GM21515 (cell line): ENCODE measurements around the gene IL13RA1.
"Not testable (repeated sequence)": the region's sequence is repeated elsewhere in the genome, so short reads cannot be mapped to it uniquely, and the experiment has no call there.

Source experiments
- ATAC-seq: cut with Tn5 transposase; IDR thresholded peaks from one replicate; pipeline ENCODE4 v1.9.1; 2021; ENCODE audit not compliant: unreplicated experiment

IL13RA1 gene

GRCh38 chrX:118772051-118772450 is 44.6 kb downstream of the IL13RA1 start:
- no peak for ATAC-seq

GRCh38 chrX:118773782-118774181 is 46.4 kb downstream of the IL13RA1 start:
- no peak for ATAC-seq

GRCh38 chrX:118779581-118779980 is 52.2 kb downstream of the IL13RA1 start:
- ATAC-seq, result no peak

- ATAC-seq, result no peak
These were observed 53.1 kb downstream of the IL13RA1 start for GRCh38 chrX:118780509-118780908.

- ATAC-seq, result no peak
These were observed 53.5 kb downstream of the IL13RA1 start for GRCh38 chrX:118780911-118781310.

- ATAC-seq, result no peak
These were observed 68.3 kb downstream of the IL13RA1 start for GRCh38 chrX:118795528-118796280.

- no peak for ATAC-seq
These were observed 75.5 kb downstream of the IL13RA1 start for GRCh38 chrX:118802857-118803256.

- no peak for ATAC-seq
These were observed 80.0 kb downstream of the IL13RA1 start for GRCh38 chrX:118807151-118808017.

GRCh38 chrX:118817257-118817656 is 89.9 kb downstream of the IL13RA1 start:
- ATAC-seq, result not testable (repeated sequence)

- ATAC-seq, result no peak
These were observed 96.1 kb downstream of the IL13RA1 start, which contains the start of gene ZCCHC12 for GRCh38 chrX:118823263-118824172. ZCCHC12 (plus strand) TSS chrX:118823824; CDS start chrX:118825245, 1,421 bp downstream.

GRCh38 chrX:118824173-118824730 is 96.8 kb downstream of the IL13RA1 start:
- ATAC-seq, result no peak

- no peak for ATAC-seq
These were observed 97.8 kb downstream of the IL13RA1 start for GRCh38 chrX:118825227-118825626.

GRCh38 chrX:118839334-118839958 is 112.0 kb downstream of the IL13RA1 start:
- no peak for ATAC-seq
